GM06990 (cell line): ENCODE data around the gene KCNK10.

Experiments
- DNase-seq: peaks from one replicate; pipeline ENCODE4 v3.0.0-alpha.2; 2011; ENCODE audit not compliant: insufficient read length; ENCODE audit errors: extremely low read depth
- H3K27me3 ChIP-seq: replicated peaks from 2 replicates; pipeline ENCODE4 v1.6.0; 2011; ENCODE audit warnings: low read length; ENCODE audit not compliant: control insufficient read depth, insufficient read depth
- H3K36me3 ChIP-seq: 2 replicates; pipeline ENCODE4 v1.5.1; 2011; ENCODE audit warnings: low read length; ENCODE audit not compliant: control insufficient read depth, insufficient read depth
- H3K4me3 ChIP-seq: replicated peaks from 2 replicates; pipeline ENCODE4 v1.5.1; 2011; ENCODE audit warnings: low read depth, mild to moderate bottlenecking, control low read depth, low read length
- TF ChIP-seq, protein P1 (sequence below): IDR thresholded peaks from 2 replicates; pipeline ENCODE4 v1.5.1; 2011; ENCODE audit warnings: low read length, control low read depth, mild to moderate bottlenecking, inconsistent platforms; ENCODE audit not compliant: insufficient read depth, poor library complexity, severe bottlenecking

Gene KCNK10

DNA sequence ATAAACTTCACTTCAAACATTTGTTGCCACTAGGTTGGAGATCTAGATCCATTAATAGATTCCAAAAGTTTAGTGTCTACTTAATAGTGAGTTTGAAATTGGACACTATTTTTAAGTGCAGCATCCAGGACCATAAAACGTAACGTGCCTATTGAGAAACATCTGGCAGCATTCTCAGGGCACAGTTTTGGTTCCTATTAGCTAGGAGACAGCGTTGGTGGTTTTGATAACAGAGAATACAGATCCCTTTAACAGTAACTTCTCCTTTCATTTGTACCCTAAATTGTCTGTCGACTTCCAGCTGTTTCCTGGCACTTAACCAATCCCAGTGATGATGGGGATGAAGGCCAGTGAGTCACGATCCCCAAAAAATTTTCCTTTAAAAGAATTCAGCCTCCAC is 25.8 kb downstream of the KCNK10 start:
- no peaks in the 10 kb centered on the region for H3K36me3 ChIP-seq
- TF ChIP-seq, protein P1, sequence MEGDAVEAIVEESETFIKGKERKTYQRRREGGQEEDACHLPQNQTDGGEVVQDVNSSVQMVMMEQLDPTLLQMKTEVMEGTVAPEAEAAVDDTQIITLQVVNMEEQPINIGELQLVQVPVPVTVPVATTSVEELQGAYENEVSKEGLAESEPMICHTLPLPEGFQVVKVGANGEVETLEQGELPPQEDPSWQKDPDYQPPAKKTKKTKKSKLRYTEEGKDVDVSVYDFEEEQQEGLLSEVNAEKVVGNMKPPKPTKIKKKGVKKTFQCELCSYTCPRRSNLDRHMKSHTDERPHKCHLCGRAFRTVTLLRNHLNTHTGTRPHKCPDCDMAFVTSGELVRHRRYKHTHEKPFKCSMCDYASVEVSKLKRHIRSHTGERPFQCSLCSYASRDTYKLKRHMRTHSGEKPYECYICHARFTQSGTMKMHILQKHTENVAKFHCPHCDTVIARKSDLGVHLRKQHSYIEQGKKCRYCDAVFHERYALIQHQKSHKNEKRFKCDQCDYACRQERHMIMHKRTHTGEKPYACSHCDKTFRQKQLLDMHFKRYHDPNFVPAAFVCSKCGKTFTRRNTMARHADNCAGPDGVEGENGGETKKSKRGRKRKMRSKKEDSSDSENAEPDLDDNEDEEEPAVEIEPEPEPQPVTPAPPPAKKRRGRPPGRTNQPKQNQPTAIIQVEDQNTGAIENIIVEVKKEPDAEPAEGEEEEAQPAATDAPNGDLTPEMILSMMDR = no peak
- no peaks in the 10 kb centered on the region for H3K27me3 ChIP-seq
- no peak for DNase-seq
- H3K4me3 ChIP-seq = no peak overlapping the region

DNA sequence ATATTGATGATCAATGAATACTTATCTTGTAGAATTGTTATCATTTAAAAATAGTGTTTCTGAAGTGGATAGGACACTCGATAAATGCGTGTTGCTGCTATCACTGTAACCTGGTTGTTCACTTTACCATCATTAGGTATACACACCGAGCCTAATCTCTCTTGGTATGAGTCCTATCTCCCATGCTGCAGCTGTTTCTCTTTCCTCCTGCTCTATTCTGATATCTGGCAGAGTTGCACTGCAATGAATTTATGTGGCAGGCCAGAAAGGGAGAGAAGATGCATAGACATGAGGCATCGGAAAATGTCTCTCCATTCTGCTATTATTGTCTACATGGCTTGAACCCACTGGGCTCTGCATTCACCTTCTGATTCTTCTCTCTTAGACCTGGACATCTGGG is 26.7 kb downstream of the KCNK10 start:
- no peak for DNase-seq
- no peaks in the 10 kb centered on the region for H3K27me3 ChIP-seq
- H3K36me3 ChIP-seq = no peaks in the 10 kb centered on the region
- TF ChIP-seq, protein P1 = no peak
- H3K4me3 ChIP-seq = no peak overlapping the region

DNA sequence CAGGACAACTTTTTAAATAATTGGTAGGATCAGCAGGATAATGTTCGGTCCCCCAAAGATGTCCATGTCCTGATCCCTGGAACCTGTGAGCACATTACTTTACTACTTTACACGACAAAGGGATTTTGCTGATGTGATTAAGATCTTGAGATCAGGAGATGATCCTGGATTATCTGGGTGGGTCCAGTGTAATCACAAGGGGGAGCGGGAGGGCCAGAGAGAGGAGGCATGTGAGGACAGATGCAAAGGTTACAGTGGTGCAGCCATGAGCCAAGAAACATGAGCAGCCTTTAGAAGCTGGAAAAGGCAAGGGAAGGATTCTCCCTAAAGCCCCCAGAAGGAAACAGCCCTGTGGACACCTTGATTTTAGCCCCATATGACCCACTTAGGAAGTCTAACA is 33.1 kb downstream of the KCNK10 start:
- no peak overlapping the region for H3K4me3 ChIP-seq
- no peaks in the 10 kb centered on the region for H3K36me3 ChIP-seq
- no peak for DNase-seq
- H3K27me3 ChIP-seq = no peaks in the 10 kb centered on the region; the same call in 1 of the 2 replicates
- TF ChIP-seq, protein P1 = no peak

DNA sequence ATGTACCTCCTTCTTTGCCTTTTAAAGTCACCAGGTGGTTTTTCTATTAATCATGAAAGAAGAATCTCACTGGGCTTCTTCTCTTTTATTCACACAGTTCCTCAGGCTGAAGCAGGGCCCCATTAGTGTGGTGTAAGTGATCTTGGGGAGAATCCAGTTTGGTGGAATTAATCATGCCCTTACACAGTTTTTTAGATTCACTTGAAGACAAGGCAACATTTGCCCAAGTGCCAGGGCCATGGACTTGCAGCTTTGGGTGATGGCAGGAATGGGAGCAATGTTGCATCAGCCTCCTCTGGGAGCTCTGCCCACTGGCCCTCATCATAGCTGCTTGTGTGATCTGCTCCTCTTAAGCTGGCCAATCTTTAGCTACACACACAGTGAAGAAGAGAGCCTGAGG is 33.8 kb downstream of the KCNK10 start:
- TF ChIP-seq, protein P1 = no peak
- no peak overlapping the region for H3K4me3 ChIP-seq
- no peaks in the 10 kb centered on the region for H3K36me3 ChIP-seq
- DNase-seq = no peak
- no peaks in the 10 kb centered on the region; the same call in 1 of the 2 replicates for H3K27me3 ChIP-seq

DNA sequence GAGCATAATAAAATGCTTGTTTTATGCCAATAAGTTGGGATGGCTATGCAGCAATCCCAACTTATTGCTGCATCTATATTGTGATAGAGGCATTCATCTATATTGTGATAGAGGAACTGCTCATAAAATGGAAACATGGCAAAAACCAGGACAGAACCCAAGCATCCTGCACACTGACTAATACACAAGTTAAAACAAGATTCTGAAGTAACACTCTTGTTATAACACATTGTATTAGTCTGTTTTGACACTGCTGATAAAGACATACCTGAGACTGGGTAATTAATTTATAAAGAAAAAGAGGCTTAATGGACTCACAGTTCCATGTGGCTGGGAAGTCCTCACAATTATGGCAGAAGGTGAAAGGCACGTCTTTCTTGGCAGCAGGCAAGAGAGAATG is 36.8 kb downstream of the KCNK10 start:
- H3K36me3 ChIP-seq = no peaks in the 10 kb centered on the region
- H3K4me3 ChIP-seq = no peak overlapping the region
- TF ChIP-seq, protein P1 = no peak
- no peak for DNase-seq
- H3K27me3 ChIP-seq = no peaks in the 10 kb centered on the region; the same call in 1 of the 2 replicates

DNA sequence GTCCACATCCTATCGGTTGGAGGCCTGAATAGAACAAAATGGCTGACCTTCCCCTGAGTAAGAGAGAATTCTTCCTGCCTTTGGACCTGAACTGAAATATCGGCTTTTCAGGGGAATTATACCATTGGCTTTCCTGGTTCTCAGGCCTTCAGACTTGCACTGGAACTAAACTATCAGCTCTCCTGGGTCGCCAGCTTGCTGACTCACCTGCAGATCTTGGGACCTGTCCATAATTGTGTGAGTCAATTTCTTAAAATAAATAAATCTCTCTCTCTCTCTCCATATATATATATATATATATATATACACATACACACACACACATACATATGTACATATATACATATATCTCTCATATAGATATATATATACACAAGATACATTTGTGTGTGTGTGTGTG is 41.6 kb downstream of the KCNK10 start:
- DNase-seq = no peak
- Histone ChIP-seq H3K4me3 (no peak overlapping the region), H3K36me3 (no peaks in the 10 kb centered on the region), H3K27me3 (no peaks in the 10 kb centered on the region)
- TF ChIP-seq, protein P1 = no peak
